Activated CD8-positive, alpha-beta T cell treated with anti-CD3 and anti-CD28 coated beads for 36 hours (primary cell): ENCODE data around the gene INTS6. TPM values are rescaled to one million over a fixed set of nuclear protein-coding genes. Genes with fewer than 3 reads are reported as not detected.

ENCODE experiments used
- ATAC-seq: fragments of 200-7000 bp; cut with Tn5 transposase; one replicate; pipeline ENCODE4 v1.10.0; 2021; ENCODE audit warnings: mild to moderate bottlenecking, moderate library complexity
- CTCF ChIA-PET: fragments of 350-600 bp; sonication (Branson Sonifier 250); formaldehyde crosslinking; loops from one replicate; lab custom pipeline; 2021; ENCODE audit warnings: antibody characterized with exemption; lab: Charles Lee
- POLR2A ChIA-PET: fragments of 350-600 bp; sonication (Branson Sonifier 250); formaldehyde crosslinking; loops from one replicate; lab custom pipeline; 2021; ENCODE audit warnings: antibody characterized with exemption; lab: Charles Lee
- DNase-seq: peaks from one replicate; pipeline ENCODE4 v3.0.0-alpha.2; 2020
- H3K27ac Mint-ChIP-seq: one replicate; pipeline ENCODE4 v1.8.0; 2021; ENCODE audit warnings: mild to moderate bottlenecking, mixed read lengths
- H3K27me3 Mint-ChIP-seq: one replicate; pipeline ENCODE4 v1.8.0; 2021; ENCODE audit warnings: mixed read lengths
- H3K36me3 Mint-ChIP-seq: one replicate; pipeline ENCODE4 v1.8.0; 2021; ENCODE audit warnings: low read depth, mixed read lengths
- H3K4me1 Mint-ChIP-seq: one replicate; pipeline ENCODE4 v1.8.0; 2021; ENCODE audit warnings: low read depth, mixed read lengths
- H3K4me3 Mint-ChIP-seq: one replicate; pipeline ENCODE4 v1.8.0; 2021; ENCODE audit warnings: mild to moderate bottlenecking, moderate library complexity, mixed read lengths
- H3K9me3 Mint-ChIP-seq: one replicate; pipeline ENCODE4 v1.8.0; 2021; ENCODE audit warnings: mixed read lengths
- CTCF ChIP-seq: fragments of 200-600 bp; IDR thresholded peaks from one replicate; pipeline ENCODE4 v1.8.0; 2022; ENCODE audit warnings: antibody characterized with exemption, mild to moderate bottlenecking
- intact Hi-C: fragments of 100-400 bp; cut with micrococcal nuclease; formaldehyde crosslinking; loops from one replicate; pipeline ENCODE4 v1.10.0; 2022
- total RNA-seq, 2 experiments: library from RNA; stranded (reverse); gene quantifications; one replicate each; pipeline ENCODE4 v1.2.3, GENCODE V29; 2021

Gene INTS6
- total RNA-seq, 2 experiments from 2014 or later, result 52.4 to 54.5 TPM

GRCh38 chr13:51347099-51347498 lies 105.7 kb downstream of the INTS6 start:
- Mint-ChIP-seq H3K27ac (no peak overlapping the region), H3K4me1 (no peaks in the 10 kb centered on the region), H3K27me3 (no peaks in the 10 kb centered on the region), H3K36me3 (no peaks in the 10 kb centered on the region), H3K4me3 (no peak overlapping the region), H3K9me3 (peaks cover 2% of the 10 kb centered on the region)
- DNase-seq (no peak), ATAC-seq (no peak)
- POLR2A ChIA-PET, result no interaction called here
- CTCF ChIA-PET, result no interaction called here
- no peak for TF ChIP-seq CTCF
- intact Hi-C loops, result no loop called here

GRCh38 chr13:51346397-51346796 lies 106.4 kb downstream of the INTS6 start:
- Mint-ChIP-seq H3K27ac (no peak overlapping the region), H3K27me3 (no peaks in the 10 kb centered on the region), H3K4me3 (no peak overlapping the region), H3K4me1 (no peaks in the 10 kb centered on the region), H3K9me3 (peaks cover 2% of the 10 kb centered on the region), H3K36me3 (no peaks in the 10 kb centered on the region)
- ATAC-seq (peak; percentile 45), DNase-seq (no peak)
- intact Hi-C loops, result no loop called here
- ChIA-PET CTCF (no interaction called here), POLR2A (no interaction called here)
- TF ChIP-seq CTCF, result no peak

GRCh38 chr13:51343475-51343874 lies 109.4 kb downstream of the INTS6 start:
- Mint-ChIP-seq H3K27me3 (no peaks in the 10 kb centered on the region), H3K27ac (no peak overlapping the region), H3K4me3 (no peak overlapping the region), H3K4me1 (no peaks in the 10 kb centered on the region), H3K9me3 (no peaks in the 10 kb centered on the region), H3K36me3 (no peaks in the 10 kb centered on the region)
- ATAC-seq (no peak), DNase-seq (no peak)
- CTCF ChIA-PET, result no interaction called here
- no peak for TF ChIP-seq CTCF
- intact Hi-C loops, result no loop called here
- POLR2A ChIA-PET, result no interaction called here

- Mint-ChIP-seq H3K9me3 (no peaks in the 10 kb centered on the region), H3K27ac (no peak overlapping the region), H3K27me3 (no peaks in the 10 kb centered on the region), H3K36me3 (no peaks in the 10 kb centered on the region), H3K4me1 (no peaks in the 10 kb centered on the region), H3K4me3 (no peak overlapping the region)
- intact Hi-C loops, result no loop called here
- CTCF ChIA-PET, result no interaction called here
- DNase-seq (no peak), ATAC-seq (no peak)
- POLR2A ChIA-PET, result no interaction called here
- TF ChIP-seq CTCF, result no peak
Observed at GRCh38 chr13:51342706-51343105, 110.1 kb downstream of the INTS6 start.

- ATAC-seq, result no peak
- POLR2A ChIA-PET, result no interaction called here
- CTCF ChIA-PET, result no interaction called here
- Mint-ChIP-seq H3K9me3 (no peaks in the 10 kb centered on the region), H3K36me3 (no peaks in the 10 kb centered on the region), H3K27me3 (no peaks in the 10 kb centered on the region), H3K4me1 (no peaks in the 10 kb centered on the region), H3K27ac (no peak overlapping the region), H3K4me3 (no peak overlapping the region)
- no peak for TF ChIP-seq CTCF
- no peak for DNase-seq
- intact Hi-C loops, result no loop called here
Observed at GRCh38 chr13:51341791-51342190, 111.0 kb downstream of the INTS6 start.
